HepG2 (cell line): Measurements from ENCODE around the gene KLF18. TPM values are rescaled to one million over a fixed set of nuclear protein-coding genes. Genes with fewer than 3 reads are reported as not detected.

ENCODE experiments used
- ATAC-seq: fragments of 200-7000 bp; cut with Tn5 transposase; 3 replicates; pipeline ENCODE4 v1.9.1; 2020; ENCODE audit warnings: mild to moderate bottlenecking, moderate library complexity
- BruUV-seq: library from RNA; stranded (reverse); fragments of 400-500 nt; replicated peaks from 2 replicates; lab custom pipeline; 2021; lab: Mats Ljungman, UMichigan
- CTCF ChIA-PET: fragments of 300-600 bp; formaldehyde crosslinking; extraction: SDS; loops from one replicate; lab custom pipeline; 2021; ENCODE audit warnings: low total read pairs, inconsistent platforms, low intra/inter-chr PET ratio; lab: Yijun Ruan, JAX
- POLR2A ChIA-PET: fragments of 350-600 bp; sonication (Branson Sonifier 250); formaldehyde crosslinking; loops from one replicate; lab custom pipeline; 2020; ENCODE audit warnings: antibody characterized with exemption, inconsistent platforms; lab: Yijun Ruan, JAX
- DNase-seq: peaks from one replicate; pipeline ENCODE4 v3.0.0-alpha.2; 2015; ENCODE audit warnings: low spot score
- FAIRE-seq: peaks from 3 replicates; lab custom pipeline; 2011; peaks lifted over from hg19 to GRCh38; lab: Jason Lieb, UNC
- H2AFZ ChIP-seq: one replicate; pipeline ENCODE4 v1.6.1; 2011; ENCODE audit warnings: low read length, inconsistent platforms
- H3K27ac ChIP-seq: fragments of 300-600 bp; 3 replicates; pipeline ENCODE4 v1.8.0; 2011; ENCODE audit warnings: mixed run types, mild to moderate bottlenecking, mixed read lengths, low read length, inconsistent platforms; ENCODE audit not compliant: insufficient read depth; ENCODE audit errors: extremely low read length
- H3K27me3 ChIP-seq, 2 experiments: fragments of 200-600 bp in 1 of 2; 2 replicates in 1 of 2; 3 replicates in 1 of 2; pipeline versions ENCODE4 v1.6.0 to v1.8.0; 2011; ENCODE audit warnings: low read length in 2 of 2, mild to moderate bottlenecking in 2 of 2, moderate library complexity in 2 of 2, inconsistent platforms in 1 of 2; ENCODE audit not compliant: insufficient read depth in 2 of 2, control insufficient read depth in 1 of 2
- H3K36me3 ChIP-seq, 2 experiments: fragments of 200-600 bp in 1 of 2; replicated peaks in 1 of 2; 2 replicates in 1 of 2; 3 replicates in 1 of 2; pipeline versions ENCODE4 v1.5.1 to v1.8.0; 2011; ENCODE audit warnings: low read length in 2 of 2, inconsistent platforms in 1 of 2; ENCODE audit not compliant: insufficient read depth in 2 of 2, control insufficient read depth in 1 of 2
- H3K4me1 ChIP-seq: 2 replicates; pipeline ENCODE4 v1.5.1; 2012; ENCODE audit warnings: low read length, inconsistent platforms; ENCODE audit not compliant: insufficient read depth
- H3K4me2 ChIP-seq: 2 replicates; pipeline ENCODE4 v1.6.0; 2011; ENCODE audit warnings: low read depth, low read length, inconsistent platforms
- H3K4me3 ChIP-seq, 3 experiments: fragments of 200-600 bp in 1 of 3; sonication (generic), shearing (Covaris generic) in 1 of 3; replicated peaks in 1 of 3; 2 replicates each; pipeline ENCODE4 v1.5.1; 2011 to 2016; ENCODE audit warnings: low read length in 3 of 3, inconsistent platforms in 2 of 3, low read depth in 2 of 3, mild to moderate bottlenecking in 2 of 3, control low read depth in 1 of 3, mixed read lengths in 1 of 3; ENCODE audit not compliant: insufficient read depth in 1 of 3
- H3K79me2 ChIP-seq: one replicate; pipeline ENCODE4 v1.6.1; 2011; ENCODE audit warnings: low read length, inconsistent platforms; ENCODE audit not compliant: insufficient read depth
- H3K9ac ChIP-seq: 2 replicates; pipeline ENCODE4 v1.6.0; 2011; ENCODE audit warnings: mild to moderate bottlenecking, low read depth, low read length, inconsistent platforms; ENCODE audit not compliant: insufficient read depth
- H3K9me3 ChIP-seq: 2 replicates; pipeline ENCODE4 v1.5.1; 2012; ENCODE audit warnings: mild to moderate bottlenecking, low read length
- H4K20me1 ChIP-seq: 2 replicates; pipeline ENCODE4 v1.6.0; 2011; ENCODE audit warnings: inconsistent platforms, mild to moderate bottlenecking, low read length, moderate library complexity; ENCODE audit not compliant: insufficient read depth
- ARNTL ChIP-seq: sonication (generic); formaldehyde crosslinking; IDR thresholded peaks from 2 replicates; pipeline ENCODE4 v1.4.0; 2020; ENCODE audit warnings: mild to moderate bottlenecking, missing genetic modification reagents
- FOXP1 ChIP-seq, 2 experiments: fragments of 450-650 bp in 1 of 2; IDR thresholded peaks; 2 replicates each; pipeline ENCODE4 v1.6.1; 2017 to 2018; ENCODE audit warnings: antibody characterized with exemption in 1 of 2
- GABPA ChIP-seq, 2 experiments: IDR thresholded peaks; 2 replicates each; pipeline ENCODE4 v1.6.1; 2011 to 2016; ENCODE audit warnings: low read depth in 2 of 2, low read length in 1 of 2, missing biosample characterization in 1 of 2, missing genetic modification characterization in 1 of 2
- KMT2B ChIP-seq: IDR thresholded peaks from 2 replicates; pipeline ENCODE4 v1.6.1; 2016; ENCODE audit warnings: missing genetic modification reagents, missing compliant biosample characterization
- MAFK ChIP-seq, 2 experiments: IDR thresholded peaks in 1 of 2; conservative IDR thresholded peaks in 1 of 2; 2 replicates each; pipeline ENCODE4 v1.6.1; 2011; ENCODE audit warnings: improper control_type of control experiment in 2 of 2, low read length in 2 of 2
- MYC ChIP-seq: sonication (generic); formaldehyde crosslinking; IDR thresholded peaks from 2 replicates; pipeline ENCODE4 v1.9.0; 2021; ENCODE audit warnings: missing genetic modification reagents, borderline replicate concordance
- POGZ ChIP-seq: sonication (generic); formaldehyde crosslinking; IDR thresholded peaks from 2 replicates; pipeline ENCODE4 v1.4.0; 2020; ENCODE audit warnings: mild to moderate bottlenecking, missing genetic modification reagents
- SMAD9 ChIP-seq: sonication (generic); formaldehyde crosslinking; IDR thresholded peaks from 2 replicates; pipeline ENCODE4 v1.5.1; 2020; ENCODE audit warnings: mild to moderate bottlenecking, missing genetic modification reagents
- SSRP1 ChIP-seq: IDR thresholded peaks from 2 replicates; pipeline ENCODE4 v1.6.1; 2016; ENCODE audit warnings: control low read depth
- ZBTB8A ChIP-seq: sonication (generic); formaldehyde crosslinking; IDR thresholded peaks from 2 replicates; pipeline ENCODE4 v1.4.0; 2020; ENCODE audit warnings: mild to moderate bottlenecking, low read depth, missing genetic modification reagents, borderline replicate concordance
- ZC3H4 ChIP-seq: sonication (generic); formaldehyde crosslinking; IDR thresholded peaks from 2 replicates; pipeline ENCODE4 v1.4.0; 2020; ENCODE audit warnings: missing genetic modification reagents, borderline replicate concordance
- ZFAT ChIP-seq: sonication (generic); formaldehyde crosslinking; conservative IDR thresholded peaks from 2 replicates; pipeline ENCODE4 v1.8.1; 2023; ENCODE audit warnings: missing genetic modification reagents, inconsistent platforms
- ZFX ChIP-seq: sonication (generic); formaldehyde crosslinking; IDR thresholded peaks from 2 replicates; pipeline ENCODE4 v1.4.0; 2020; ENCODE audit warnings: mild to moderate bottlenecking, low read depth, missing genetic modification reagents, moderate library complexity
- ZNF234 ChIP-seq: sonication (generic); formaldehyde crosslinking; conservative IDR thresholded peaks from 2 replicates; pipeline ENCODE4 v1.5.1; 2020; ENCODE audit warnings: mild to moderate bottlenecking, missing genetic modification reagents
- ZNF24 ChIP-seq: fragments of 450-650 bp; IDR thresholded peaks from 2 replicates; pipeline ENCODE4 v1.6.1; 2017; ENCODE audit warnings: antibody characterized with exemption, mild to moderate bottlenecking
- ZNF639 ChIP-seq: conservative IDR thresholded peaks from 2 replicates; pipeline ENCODE4 v1.6.1; 2018; ENCODE audit warnings: missing genetic modification reagents
- ZNF782 ChIP-seq: sonication (generic); formaldehyde crosslinking; IDR thresholded peaks from 2 replicates; pipeline ENCODE4 v1.4.0; 2020; ENCODE audit warnings: missing genetic modification reagents, mild to moderate bottlenecking, borderline replicate concordance
- ZNF891 ChIP-seq: sonication (generic); formaldehyde crosslinking; IDR thresholded peaks from 2 replicates; pipeline ENCODE4 v1.5.0; 2020; ENCODE audit warnings: mild to moderate bottlenecking, missing genetic modification reagents
- WGBS: methylation state at CpG from one replicate; pipeline ENCODE4 v1.1.6; 2017; ENCODE audit warnings: low lambda C conversion rate; 5-methylcytosine and 5-hydroxymethylcytosine counted together
- in situ Hi-C: cut with HindIII; loops from 2 replicates; pipeline ENCODE4 v1.10.0; 2017; ENCODE audit warnings: low pct_unique_long_range_greater_than_20kb; ENCODE audit not compliant: extremely low pct_ligation_motif_present
- intact Hi-C: fragments of 100-400 bp; cut with micrococcal nuclease; formaldehyde crosslinking; loops from one replicate; pipeline ENCODE4 v1.10.0; 2022; ENCODE audit not compliant: unreplicated experiment
- polyA plus RNA-seq, 8 experiments: library from polyadenylated mRNA; depleted of rRNA in 3 of 8; stranded (reverse) in 7 of 8; unstranded in 1 of 8; fragments of >200 nt; fragmentation: Illumina TruSeq in 4 of 8; extraction: Trizol in 4 of 8; gene quantifications; 2 replicates each; pipeline versions ENCODE4 v1.2.1 to v1.2.3, GENCODE V29; 2011 to 2016; ENCODE audit warnings: low read depth in 4 of 8, missing spikeins in 1 of 8, mixed read lengths in 1 of 8; ENCODE audit not compliant: insufficient read depth in 1 of 8
- total RNA-seq, 5 experiments: library from RNA; depleted of rRNA; stranded (reverse); fragments of >200 nt; fragmentation: Illumina TruSeq; extraction: Trizol; gene quantifications; 2 replicates each; pipeline ENCODE4 v1.2.3, GENCODE V29; 2016; ENCODE audit warnings: low read depth in 1 of 5
- TF ChIP-seq, protein P1 (sequence below): sonication (generic); formaldehyde crosslinking; IDR thresholded peaks from 2 replicates; pipeline ENCODE4 v1.4.0; 2020; ENCODE audit warnings: mild to moderate bottlenecking, missing genetic modification reagents
- TF ChIP-seq, protein P2 (sequence below): sonication (generic); formaldehyde crosslinking; IDR thresholded peaks from 2 replicates; pipeline ENCODE4 v1.4.0; 2020; ENCODE audit warnings: missing genetic modification reagents
- TF ChIP-seq, protein P3 (sequence below): sonication (generic); formaldehyde crosslinking; IDR thresholded peaks from 2 replicates; pipeline ENCODE4 v1.5.0; 2020; ENCODE audit warnings: missing genetic modification reagents

The KLF18 gene
- total and polyA plus RNA-seq, 2 of the 13 experiments (the other 11 are each of a cell fraction or from before 2014, with no cell fraction given): not detected

DNA sequence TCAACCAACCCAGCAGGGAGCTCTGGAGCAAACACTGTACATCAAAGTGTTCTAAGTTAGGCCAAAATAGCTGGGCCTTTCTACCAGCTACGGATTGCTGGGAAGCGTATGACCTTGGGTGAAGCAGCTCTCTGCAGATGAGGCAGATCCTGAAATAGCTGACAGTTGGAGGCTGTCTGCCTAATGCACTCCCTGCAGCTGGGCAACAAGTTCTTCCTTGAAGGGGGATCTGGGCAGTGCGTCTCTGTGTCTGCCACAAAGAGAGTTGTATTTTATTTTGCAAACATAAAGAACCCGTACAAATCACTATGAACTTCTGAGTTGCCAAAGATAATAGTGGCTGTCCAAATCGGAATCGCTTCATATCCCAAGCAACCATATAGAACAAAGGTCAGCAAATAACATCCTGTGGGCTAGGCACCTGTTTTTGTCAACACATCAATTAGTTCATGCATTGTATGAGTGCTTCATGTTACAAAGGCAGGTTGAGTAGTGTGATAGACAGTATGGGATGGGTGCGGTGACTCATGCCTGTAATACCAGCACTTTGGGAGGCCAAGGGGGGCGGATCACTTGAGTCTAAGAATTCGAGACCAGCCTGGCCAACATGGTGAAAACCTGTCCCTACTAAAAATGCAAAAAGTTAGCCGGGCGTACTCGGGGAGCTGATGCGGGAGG lies 51.9 kb downstream of the KLF18 start:
- BruUV-seq: no TSS peak
- WGBS: 44% methylated on average over 11 of the region's 13 CpGs
- ChIA-PET CTCF (no interaction called here), POLR2A (no interaction called here)
- H3K36me3 ChIP-seq: no peaks in the 10 kb centered on the region
- H3K27me3 ChIP-seq: peaks cover 0 to 6% of the 10 kb centered on the region in 2 experiments; a peak in 1 of 5 replicates
- no peaks in the 10 kb centered on the region for H3K79me2 ChIP-seq
- intact Hi-C loops (no loop called here), in situ Hi-C loops (no loop called here)
- no peaks in the 10 kb centered on the region for H4K20me1 ChIP-seq
- peak; percentile 57; the same call in 2 of the 3 replicates for ATAC-seq
- H2AFZ ChIP-seq: no peak overlapping the region
- H3K9ac ChIP-seq: no peak overlapping the region
- no peak overlapping the region for H3K4me2 ChIP-seq
- H3K4me3 ChIP-seq: no peak overlapping the region
- no peak overlapping the region for H3K27ac ChIP-seq
- no peak for FAIRE-seq
- DNase-seq: peak; percentile 13
- H3K9me3 ChIP-seq: no peaks in the 10 kb centered on the region
- peaks cover 11% of the 10 kb centered on the region; the same call in 1 of the 2 replicates for H3K4me1 ChIP-seq
- no peak for TF ChIP-seq ZNF639 (CRISPR knock-in tag)
- no peak for TF ChIP-seq ZC3H4
- TF ChIP-seq ZFAT: no peak
- TF ChIP-seq, protein P1, sequence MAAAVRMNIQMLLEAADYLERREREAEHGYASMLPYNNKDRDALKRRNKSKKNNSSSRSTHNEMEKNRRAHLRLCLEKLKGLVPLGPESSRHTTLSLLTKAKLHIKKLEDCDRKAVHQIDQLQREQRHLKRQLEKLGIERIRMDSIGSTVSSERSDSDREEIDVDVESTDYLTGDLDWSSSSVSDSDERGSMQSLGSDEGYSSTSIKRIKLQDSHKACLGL (CRISPR knock-in tag): no peak
- no peak for TF ChIP-seq KMT2B
- TF ChIP-seq MYC (CRISPR knock-in tag): no peak
- TF ChIP-seq ZBTB8A (CRISPR knock-in tag): no peak
- no peak for TF ChIP-seq ARNTL (CRISPR knock-in tag)
- TF ChIP-seq MAFK (conservative IDR thresholded peaks at IDR 0.05 in 1 of 2, IDR thresholded peaks at IDR 0.05 in 1 of 2; ENCODE audit: low read length in 2 of 2): peak; percentile 78 to 83
- TF ChIP-seq ZNF234 (CRISPR knock-in tag): no peak
- TF ChIP-seq GABPA (IDR thresholded peaks at IDR 0.05; ENCODE audit: low read depth, low read length): no peak
- TF ChIP-seq GABPA (CRISPR knock-in tag; IDR thresholded peaks at IDR 0.05; ENCODE audit: low read depth): no peak
- TF ChIP-seq SMAD9 (CRISPR knock-in tag): no peak
- TF ChIP-seq ZNF891: no peak
- no peak for TF ChIP-seq ZFX (CRISPR knock-in tag)
- TF ChIP-seq, protein P2, sequence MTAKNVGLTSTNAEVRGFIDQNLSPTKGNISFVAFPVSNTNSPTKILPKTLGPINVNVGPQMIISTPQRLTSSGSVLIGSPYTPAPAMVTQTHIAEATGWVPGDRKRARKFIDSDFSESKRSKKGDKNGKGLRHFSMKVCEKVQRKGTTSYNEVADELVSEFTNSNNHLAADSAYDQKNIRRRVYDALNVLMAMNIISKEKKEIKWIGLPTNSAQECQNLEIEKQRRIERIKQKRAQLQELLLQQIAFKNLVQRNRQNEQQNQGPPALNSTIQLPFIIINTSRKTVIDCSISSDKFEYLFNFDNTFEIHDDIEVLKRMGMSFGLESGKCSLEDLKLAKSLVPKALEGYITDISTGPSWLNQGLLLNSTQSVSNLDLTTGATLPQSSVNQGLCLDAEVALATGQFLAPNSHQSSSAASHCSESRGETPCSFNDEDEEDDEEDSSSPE (CRISPR knock-in tag): no peak
- no peak for TF ChIP-seq ZNF24
- no peak for TF ChIP-seq FOXP1 (IDR thresholded peaks at IDR 0.05)
- TF ChIP-seq FOXP1 (CRISPR knock-in tag; IDR thresholded peaks at IDR 0.05): peak; percentile 21; the same call in 1 of the 2 replicates
- no peak for TF ChIP-seq SSRP1 (CRISPR knock-in tag)
- TF ChIP-seq, protein P3, sequence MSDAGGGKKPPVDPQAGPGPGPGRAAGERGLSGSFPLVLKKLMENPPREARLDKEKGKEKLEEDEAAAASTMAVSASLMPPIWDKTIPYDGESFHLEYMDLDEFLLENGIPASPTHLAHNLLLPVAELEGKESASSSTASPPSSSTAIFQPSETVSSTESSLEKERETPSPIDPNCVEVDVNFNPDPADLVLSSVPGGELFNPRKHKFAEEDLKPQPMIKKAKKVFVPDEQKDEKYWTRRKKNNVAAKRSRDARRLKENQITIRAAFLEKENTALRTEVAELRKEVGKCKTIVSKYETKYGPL (CRISPR knock-in tag): no peak
- TF ChIP-seq POGZ (CRISPR knock-in tag): no peak
- no peak for TF ChIP-seq ZNF782 (CRISPR knock-in tag)
